GM06990 (cell line): Measurements from ENCODE around the gene TBCB.
A peak's percentile ranks its signal among the peaks of the same experiment; 100 is the strongest.

ENCODE experiments used
- DNase-seq: peaks from one replicate; pipeline ENCODE4 v3.0.0-alpha.2; 2011; ENCODE audit not compliant: insufficient read length; ENCODE audit errors: extremely low read depth
- H3K27me3 ChIP-seq: replicated peaks from 2 replicates; pipeline ENCODE4 v1.6.0; 2011; ENCODE audit warnings: low read length; ENCODE audit not compliant: control insufficient read depth, insufficient read depth
- H3K36me3 ChIP-seq: 2 replicates; pipeline ENCODE4 v1.5.1; 2011; ENCODE audit warnings: low read length; ENCODE audit not compliant: control insufficient read depth, insufficient read depth
- H3K4me3 ChIP-seq: replicated peaks from 2 replicates; pipeline ENCODE4 v1.5.1; 2011; ENCODE audit warnings: low read depth, mild to moderate bottlenecking, control low read depth, low read length
- CTCF ChIP-seq: IDR thresholded peaks from 2 replicates; pipeline ENCODE4 v1.5.1; 2011; ENCODE audit warnings: low read length, control low read depth, mild to moderate bottlenecking, inconsistent platforms; ENCODE audit not compliant: insufficient read depth, poor library complexity, severe bottlenecking

The TBCB gene

DNA sequence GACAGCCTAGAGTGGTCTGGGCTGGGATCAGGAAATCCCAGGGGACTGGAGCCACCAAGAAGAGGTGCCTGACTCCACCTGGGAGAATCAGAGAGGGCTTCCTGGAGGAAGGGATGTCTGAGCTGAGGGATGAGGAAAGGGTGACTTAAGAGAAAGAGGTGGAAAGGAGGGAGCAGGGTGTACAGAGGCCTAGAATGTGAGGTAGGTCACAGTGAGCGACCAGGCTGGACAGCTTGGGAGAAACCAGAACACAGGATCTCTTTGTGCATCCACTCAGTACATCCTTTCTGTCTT is 1.0 kb downstream of the TBCB start:
- no peak for DNase-seq
- Histone ChIP-seq H3K27me3 (no peaks in the 10 kb centered on the region), H3K4me3 (peak overlapping the region; percentile 98), H3K36me3 (peaks cover 17% of the 10 kb centered on the region)
- TF ChIP-seq CTCF: no peak

DNA sequence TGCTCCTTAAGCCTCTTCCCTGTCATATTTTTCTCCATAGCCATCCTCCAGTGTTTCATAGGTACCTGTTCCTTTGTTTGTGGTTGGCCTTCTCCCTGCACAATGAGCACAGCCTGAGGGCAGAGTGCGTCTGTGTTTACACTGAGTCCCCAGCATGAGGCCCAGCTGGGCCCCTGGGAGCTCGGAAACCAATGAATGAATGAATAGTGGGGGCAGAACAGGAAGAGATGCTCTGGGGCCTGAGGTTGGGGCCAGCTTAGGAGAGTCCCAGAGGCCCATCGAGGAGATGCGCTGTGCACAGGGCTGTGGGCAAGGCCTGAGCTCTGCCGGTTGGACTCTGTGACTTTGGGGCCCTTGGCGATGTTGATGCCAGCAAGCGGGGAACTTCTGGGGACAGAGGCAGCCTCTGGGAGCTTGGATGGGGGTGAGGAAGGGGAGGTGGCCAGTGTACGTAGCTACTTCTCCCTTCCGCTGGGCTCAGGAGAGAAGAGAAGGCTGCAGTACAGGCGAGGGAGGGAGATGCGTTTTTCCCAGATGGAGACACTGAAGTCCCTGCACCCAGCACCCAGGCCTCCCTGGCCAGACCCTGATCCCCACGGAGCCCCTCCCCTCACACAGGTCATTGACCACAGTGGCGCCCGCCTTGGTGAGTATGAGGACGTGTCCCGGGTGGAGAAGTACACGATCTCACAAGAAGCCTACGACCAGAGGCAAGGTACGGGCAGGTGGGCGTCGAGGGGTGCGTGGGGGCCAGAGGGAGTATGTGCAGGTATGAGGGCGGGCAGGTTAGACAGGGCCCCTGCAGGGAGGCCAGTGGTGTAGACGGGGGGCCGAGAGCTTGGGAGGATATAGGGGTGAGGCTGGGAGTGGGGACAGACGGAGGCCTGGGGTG is 5.1 kb downstream of the TBCB start:
- H3K36me3 ChIP-seq: peaks cover 15% of the 10 kb centered on the region
- DNase-seq: no peak
- H3K4me3 ChIP-seq: no peak overlapping the region
- no peak for TF ChIP-seq CTCF
- no peaks in the 10 kb centered on the region for H3K27me3 ChIP-seq

- Histone ChIP-seq H3K36me3 (peaks cover 17% of the 10 kb centered on the region), H3K4me3 (no peak overlapping the region)
- TF ChIP-seq CTCF: no peak
These were observed 5.7 kb downstream of the TBCB start for GRCh38 chr19:36120984-36121358.

GRCh38 chr19:36121486-36122124 is 6.3 kb downstream of the TBCB start:
- no peak for DNase-seq
- TF ChIP-seq CTCF: no peak
- H3K36me3 ChIP-seq: peaks cover 17% of the 10 kb centered on the region
- H3K27me3 ChIP-seq: no peaks in the 10 kb centered on the region
- no peak overlapping the region for H3K4me3 ChIP-seq

More at GRCh38 chr19:36120984-36121358, 5.7 kb downstream of the TBCB start:
- no peaks in the 10 kb centered on the region for H3K27me3 ChIP-seq
- no peak for DNase-seq

- no peak overlapping the region for H3K4me3 ChIP-seq
- peaks cover 9% of the 10 kb centered on the region for H3K36me3 ChIP-seq
- H3K27me3 ChIP-seq: no peaks in the 10 kb centered on the region
- TF ChIP-seq CTCF: no peak
- no peak for DNase-seq
These were observed 10.3 kb downstream of the TBCB start for GRCh38 chr19:36125557-36125956.
